Liver (tissue), 9 donors: ENCODE data around the gene MCF2L. TPM values are rescaled to one million over a fixed set of nuclear protein-coding genes. Genes with fewer than 3 reads are reported as not detected.

ENCODE experiments used
- DNase-seq: peaks from one replicate; pipeline ENCODE4 v3.0.0-alpha.2; 2017; ENCODE audit warnings: low spot score
- H3K27ac ChIP-seq, 2 donors: one replicate each; pipeline ENCODE4 v1.7.0; 2013; ENCODE audit warnings: inconsistent platforms in 2 of 2, low read length in 2 of 2, control low read depth in 1 of 2, low read depth in 1 of 2, mild to moderate bottlenecking in 1 of 2
- H3K27me3 ChIP-seq, 4 donors: one replicate each; pipeline versions ENCODE4 v1.6.1 to v1.7.0; 2013; ENCODE audit warnings: low read length in 3 of 4, inconsistent platforms in 1 of 4, mild to moderate bottlenecking in 1 of 4, moderate library complexity in 1 of 4; ENCODE audit not compliant: control insufficient read depth in 4 of 4, insufficient read depth in 4 of 4
- H3K36me3 ChIP-seq, 4 donors: one replicate each; pipeline versions ENCODE4 v1.6.1 to v1.7.0; 2013; ENCODE audit warnings: low read length in 3 of 4, mild to moderate bottlenecking in 3 of 4, low read depth in 1 of 4, moderate library complexity in 1 of 4; ENCODE audit not compliant: control insufficient read depth in 4 of 4, insufficient read depth in 3 of 4
- H3K4me1 ChIP-seq, 4 donors: one replicate each; pipeline versions ENCODE4 v1.6.1 to v1.7.0; 2013; ENCODE audit warnings: low read length in 3 of 4, mild to moderate bottlenecking in 3 of 4, moderate library complexity in 1 of 4; ENCODE audit not compliant: control insufficient read depth in 4 of 4, insufficient read depth in 4 of 4
- H3K4me3 ChIP-seq, 3 donors: one replicate each; pipeline versions ENCODE4 v1.6.1 to v1.7.0; 2013; ENCODE audit warnings: low read length in 3 of 3, control low read depth in 1 of 3, low read depth in 1 of 3, mild to moderate bottlenecking in 1 of 3
- H3K9ac ChIP-seq, 2 donors: one replicate each; pipeline ENCODE4 v1.7.0; 2013; ENCODE audit warnings: low read length in 2 of 2, mild to moderate bottlenecking in 2 of 2, moderate library complexity in 2 of 2, control low read depth in 1 of 2, low read depth in 1 of 2
- H3K9me3 ChIP-seq, 4 donors: one replicate each; pipeline versions ENCODE4 v1.6.1 to v1.7.0; 2013; ENCODE audit warnings: low read length in 3 of 4; ENCODE audit not compliant: control insufficient read depth in 4 of 4
- ATF3 ChIP-seq: IDR thresholded peaks from 2 replicates; pipeline ENCODE4 v1.6.1; 2016; ENCODE audit warnings: antibody characterized with exemption
- CTCF ChIP-seq: fragments of 150-350 bp; IDR thresholded peaks from 2 replicates; pipeline ENCODE4 v1.5.1; 2017; ENCODE audit warnings: improper control_type of control experiment, low read depth, low read length; ENCODE audit not compliant: missing input control
- EGR1 ChIP-seq, 2 donors: IDR thresholded peaks; 2 replicates each; pipeline ENCODE4 v1.6.1; 2016 to 2018; ENCODE audit warnings: antibody characterized with exemption in 2 of 2, low read depth in 2 of 2
- FOXA1 ChIP-seq: IDR thresholded peaks from 2 replicates; pipeline ENCODE4 v1.6.1; 2016; ENCODE audit warnings: antibody characterized with exemption
- FOXA2 ChIP-seq: IDR thresholded peaks from 2 replicates; pipeline ENCODE4 v1.6.1; 2016; ENCODE audit warnings: antibody characterized with exemption
- GABPA ChIP-seq, 2 donors: IDR thresholded peaks in 1 of 2; conservative IDR thresholded peaks in 1 of 2; 2 replicates each; pipeline ENCODE4 v1.6.1; 2016; ENCODE audit warnings: antibody characterized with exemption in 2 of 2, mild to moderate bottlenecking in 1 of 2, moderate library complexity in 1 of 2
- HNF4A ChIP-seq, 2 donors: conservative IDR thresholded peaks; 2 replicates each; pipeline ENCODE4 v1.6.1; 2016; ENCODE audit warnings: antibody characterized with exemption in 2 of 2, mild to moderate bottlenecking in 2 of 2
- HNF4G ChIP-seq: IDR thresholded peaks from 2 replicates; pipeline ENCODE4 v1.6.1; 2016; ENCODE audit warnings: antibody characterized with exemption
- JUND ChIP-seq, 2 donors: IDR thresholded peaks; 2 replicates each; pipeline ENCODE4 v1.6.1; 2016; ENCODE audit warnings: antibody characterized with exemption in 2 of 2
- MAX ChIP-seq: IDR thresholded peaks from 2 replicates; pipeline ENCODE4 v1.6.1; 2016; ENCODE audit warnings: antibody characterized with exemption
- NR2F2 ChIP-seq: IDR thresholded peaks from 2 replicates; pipeline ENCODE4 v1.6.1; 2016; ENCODE audit warnings: antibody characterized with exemption
- RAD21 ChIP-seq, 2 donors: IDR thresholded peaks; 2 replicates each; pipeline ENCODE4 v1.6.1; 2016; ENCODE audit warnings: antibody characterized with exemption in 2 of 2, mild to moderate bottlenecking in 2 of 2
- REST ChIP-seq: IDR thresholded peaks from 2 replicates; pipeline ENCODE4 v1.6.1; 2016; ENCODE audit warnings: antibody characterized with exemption, mild to moderate bottlenecking
- RXRA ChIP-seq, 2 donors: IDR thresholded peaks; 2 replicates each; pipeline ENCODE4 v1.6.1; 2017 to 2018; ENCODE audit warnings: antibody characterized with exemption in 2 of 2, mild to moderate bottlenecking in 1 of 2
- SP1 ChIP-seq: IDR thresholded peaks from 2 replicates; pipeline ENCODE4 v1.6.1; 2018; ENCODE audit warnings: antibody characterized with exemption, mild to moderate bottlenecking
- TAF1 ChIP-seq: conservative IDR thresholded peaks from 2 replicates; pipeline ENCODE4 v1.6.1; 2016; ENCODE audit warnings: antibody characterized with exemption, mild to moderate bottlenecking
- YY1 ChIP-seq: IDR thresholded peaks from 2 replicates; pipeline ENCODE4 v1.6.1; 2016; ENCODE audit warnings: antibody characterized with exemption, mild to moderate bottlenecking
- ZBTB33 ChIP-seq: IDR thresholded peaks from 2 replicates; pipeline ENCODE4 v1.6.1; 2016; ENCODE audit warnings: antibody characterized with exemption
- WGBS: extraction: QIAGEN DNeasy Blood & Tissue Kit; methylation state at CpG from one replicate; pipeline ENCODE4 v1.1.7; 2013; 5-methylcytosine and 5-hydroxymethylcytosine counted together
- polyA plus RNA-seq, 2 donors: library from polyadenylated mRNA; stranded (reverse) in 1 of 2; unstranded in 1 of 2; fragments of 200-250 nt in 1 of 2; fragments of >200 nt in 1 of 2; fragmentation: Nextera tagmentation in 1 of 2; extraction: Ambion mirVana in 1 of 2; gene quantifications; one replicate each; pipeline versions ENCODE4 v1.2.1 to v1.2.3, GENCODE V29; 2013 to 2015
- total RNA-seq, 2 donors: library from RNA; depleted of rRNA; stranded (reverse); fragments of >200 nt; gene quantifications; one replicate each; pipeline ENCODE4 v1.2.3, GENCODE V29; 2014
- donor health status: healthy.
- donor health status: healthy.
- donor health status: healthy.
- donor health status: healthy.
- donor health status: healthy.

The MCF2L gene
- total and polyA plus RNA-seq, 4 donors, result 2.9 to 12.8 (median 7.1) TPM

- no peak for TF ChIP-seq ATF3
- TF ChIP-seq EGR1 (IDR thresholded peaks at IDR 0.05; ENCODE audit: low read depth in 2 of 2), result no peak
- no peak for TF ChIP-seq REST
- no peak for TF ChIP-seq MAX
- no peak for TF ChIP-seq JUND (IDR thresholded peaks at IDR 0.05)
- TF ChIP-seq ZBTB33, result no peak
- no peak for TF ChIP-seq SP1
- TF ChIP-seq NR2F2, result no peak
- TF ChIP-seq FOXA2, result no peak
- TF ChIP-seq CTCF, result no peak
- no peak for TF ChIP-seq HNF4G
- TF ChIP-seq FOXA1, result no peak
- TF ChIP-seq HNF4A (conservative IDR thresholded peaks at IDR 0.05), result no peak
- no peak for TF ChIP-seq YY1
- no peak for TF ChIP-seq RXRA (IDR thresholded peaks at IDR 0.05)
- TF ChIP-seq TAF1, result no peak
- TF ChIP-seq RAD21 (IDR thresholded peaks at IDR 0.05), result no peak
- TF ChIP-seq GABPA (IDR thresholded peaks at IDR 0.05 in 1 of 2, conservative IDR thresholded peaks at IDR 0.05 in 1 of 2), result no peak
- 79% methylated on average over 25 of the region's 25 CpGs for WGBS
- Histone ChIP-seq H3K9me3 (no peaks in the 10 kb centered on the region), H3K4me3 (no peak overlapping the region), H3K27me3 (no peaks in the 10 kb centered on the region), H3K9ac (no peak overlapping the region), H3K27ac (no peak overlapping the region), H3K36me3 (no peaks in the 10 kb centered on the region), H3K4me1 (no peaks in the 10 kb centered on the region)
- no peak for DNase-seq
These were observed 9.8 kb downstream of the MCF2L start for GRCh38 chr13:112978561-112979405.
